Upper lobe of left lung (tissue), 6 donors: ENCODE results near the gene ERGIC3. TPM values are rescaled to one million over a fixed set of nuclear protein-coding genes. Genes with fewer than 3 reads are reported as not detected.

Experiments used
- ATAC-seq, 2 donors: fragments of 200-7000 bp; cut with Tn5 transposase; one replicate each; pipeline ENCODE4 v1.9.1; 2022; ENCODE audit warnings: mild to moderate bottlenecking in 2 of 2, moderate library complexity in 2 of 2; ENCODE audit not compliant: low FRiP score in 2 of 2
- DNase-seq, 2 donors: peaks; one replicate each; pipeline ENCODE4 v3.0.0-alpha.2; 2019 to 2020
- H3K27ac ChIP-seq, 4 donors: fragments of 200-600 bp; sonication (generic); one replicate each; pipeline ENCODE4 v1.5.1; 2016 to 2019
- H3K27me3 ChIP-seq, 4 donors: fragments of 200-600 bp; sonication (generic); one replicate each; pipeline ENCODE4 v1.5.1; 2017 to 2019
- H3K36me3 ChIP-seq, 4 donors: fragments of 200-600 bp; sonication (generic); one replicate each; pipeline ENCODE4 v1.5.1; 2016 to 2019
- H3K4me1 ChIP-seq, 4 donors: fragments of 200-600 bp; sonication (generic); one replicate each; pipeline ENCODE4 v1.5.1; 2018 to 2019
- H3K4me3 ChIP-seq, 4 donors: fragments of 200-600 bp; sonication (generic); one replicate each; pipeline ENCODE4 v1.5.1; 2017 to 2019; ENCODE audit warnings: mild to moderate bottlenecking in 2 of 4, moderate library complexity in 1 of 4
- H3K9me3 ChIP-seq, 4 donors: fragments of 200-600 bp; sonication (generic); one replicate each; pipeline ENCODE4 v1.5.1; 2018 to 2019
- EP300 ChIP-seq, 4 donors: sonication (generic); formaldehyde crosslinking; IDR thresholded peaks; one replicate each; pipeline ENCODE4 v1.5.1; 2017; ENCODE audit warnings: antibody characterized with exemption in 4 of 4, control low read depth in 2 of 4
- POLR2A ChIP-seq, 4 donors: fragments of 450-650 bp; IDR thresholded peaks; one replicate each; pipeline ENCODE4 v1.5.1; 2016 to 2017; ENCODE audit warnings: antibody characterized with exemption in 4 of 4, mild to moderate bottlenecking in 2 of 4
- POLR2AphosphoS5 ChIP-seq, 2 donors: sonication (generic); formaldehyde crosslinking; IDR thresholded peaks; one replicate each; pipeline ENCODE4 v1.5.1; 2017; ENCODE audit warnings: antibody characterized with exemption in 2 of 2
- WGBS, 2 donors: methylation state at CpG; one replicate each; pipeline ENCODE4 v1.1.5; 2017 to 2018; 5-methylcytosine and 5-hydroxymethylcytosine counted together
- total RNA-seq, 6 donors: library from RNA; depleted of rRNA in 4 of 6; stranded (reverse); fragments of >200 nt in 4 of 6; gene quantifications; one replicate each; pipeline versions ENCODE4 v1.1.0 to v1.2.1, GENCODE V29; 2016 to 2021
- TF ChIP-seq, protein P1 (sequence below), 6 experiments: fragments of 450-650 bp in 4 of 6; fragments of 200-600 bp in 2 of 6; sonication (generic) in 2 of 6; IDR thresholded peaks; one replicate each; pipeline ENCODE4 v1.5.1; 2016 to 2019; ENCODE audit warnings: antibody characterized with exemption in 6 of 6
- donor health status: DM: no; HTN: no; CAD: no; lungs with moderate emphysema.
- donor health status: DM: no; HTN: yes; CAD: no; lungs with severe emphysema.

ERGIC3 gene
- total RNA-seq, 6 donors from 2014 or later, result 115 to 223 (median 179) TPM

DNA sequence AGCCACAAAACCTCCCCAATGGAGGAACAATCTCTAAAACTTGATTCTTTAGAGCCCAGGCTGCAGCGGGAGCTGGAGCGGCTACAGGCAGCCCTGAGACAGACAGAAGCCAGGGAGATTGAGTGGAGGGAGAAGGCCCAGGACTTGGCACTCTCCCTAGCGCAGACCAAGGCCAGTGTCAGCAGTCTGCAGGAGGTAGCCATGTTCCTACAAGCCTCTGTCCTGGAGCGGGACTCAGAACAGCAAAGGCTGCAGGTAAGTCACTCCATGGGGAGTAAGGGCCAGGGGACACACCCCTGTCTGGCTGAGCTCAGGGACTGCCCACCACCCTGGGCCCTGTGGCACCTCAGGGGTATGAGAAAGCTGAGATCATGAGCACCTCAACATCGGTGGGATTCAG, 37.1 kb upstream of the ERGIC3 start:
- H3K9me3 ChIP-seq, result no peaks in the 10 kb centered on the region
- no peak for DNase-seq
- H3K4me3 ChIP-seq, result no peak overlapping the region
- peaks cover 19 to 86% (median 70%) of the 10 kb centered on the region in 4 donors for H3K36me3 ChIP-seq
- WGBS, 2 donors, result 95 to 100% methylated on average over 3 to 5 of the region's 5 CpGs
- TF ChIP-seq POLR2AphosphoS5 (IDR thresholded peaks at IDR 0.05) (no peak), POLR2A (IDR thresholded peaks at IDR 0.05) (no peak), EP300 (IDR thresholded peaks at IDR 0.05) (no peak)
- TF ChIP-seq, protein P1, sequence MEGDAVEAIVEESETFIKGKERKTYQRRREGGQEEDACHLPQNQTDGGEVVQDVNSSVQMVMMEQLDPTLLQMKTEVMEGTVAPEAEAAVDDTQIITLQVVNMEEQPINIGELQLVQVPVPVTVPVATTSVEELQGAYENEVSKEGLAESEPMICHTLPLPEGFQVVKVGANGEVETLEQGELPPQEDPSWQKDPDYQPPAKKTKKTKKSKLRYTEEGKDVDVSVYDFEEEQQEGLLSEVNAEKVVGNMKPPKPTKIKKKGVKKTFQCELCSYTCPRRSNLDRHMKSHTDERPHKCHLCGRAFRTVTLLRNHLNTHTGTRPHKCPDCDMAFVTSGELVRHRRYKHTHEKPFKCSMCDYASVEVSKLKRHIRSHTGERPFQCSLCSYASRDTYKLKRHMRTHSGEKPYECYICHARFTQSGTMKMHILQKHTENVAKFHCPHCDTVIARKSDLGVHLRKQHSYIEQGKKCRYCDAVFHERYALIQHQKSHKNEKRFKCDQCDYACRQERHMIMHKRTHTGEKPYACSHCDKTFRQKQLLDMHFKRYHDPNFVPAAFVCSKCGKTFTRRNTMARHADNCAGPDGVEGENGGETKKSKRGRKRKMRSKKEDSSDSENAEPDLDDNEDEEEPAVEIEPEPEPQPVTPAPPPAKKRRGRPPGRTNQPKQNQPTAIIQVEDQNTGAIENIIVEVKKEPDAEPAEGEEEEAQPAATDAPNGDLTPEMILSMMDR (IDR thresholded peaks at IDR 0.05), result no peak
- H3K27ac ChIP-seq, result no peak overlapping the region
- H3K4me1 ChIP-seq, result no peaks in the 10 kb centered on the region
- no peak for ATAC-seq
- no peaks in the 10 kb centered on the region for H3K27me3 ChIP-seq

DNA sequence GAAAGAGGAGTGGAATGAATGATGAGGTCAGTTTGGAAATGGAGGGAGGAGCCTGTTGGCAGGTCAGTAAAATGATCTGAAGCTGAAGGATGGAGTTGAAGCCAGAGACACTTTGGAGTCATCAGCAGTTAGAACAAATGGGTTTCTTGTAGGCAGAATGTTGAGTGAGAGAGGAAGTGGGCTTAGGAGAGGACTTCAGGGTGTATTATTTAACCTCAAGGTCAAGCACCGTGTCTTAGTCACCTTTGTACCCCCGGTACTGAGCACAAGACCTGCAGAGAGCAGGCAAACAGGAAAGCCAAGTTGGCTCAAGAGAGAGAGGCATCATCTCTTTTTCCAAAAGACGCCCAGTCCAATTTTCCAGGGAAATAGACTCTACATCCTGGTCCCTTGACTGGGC, 35.7 kb upstream of the ERGIC3 start:
- Histone ChIP-seq H3K36me3 (peaks cover 16 to 86% (median 68%) of the 10 kb centered on the region in 4 donors), H3K9me3 (no peaks in the 10 kb centered on the region), H3K27ac (no peak overlapping the region), H3K27me3 (no peaks in the 10 kb centered on the region), H3K4me1 (no peaks in the 10 kb centered on the region), H3K4me3 (no peak overlapping the region)
- ATAC-seq (no peak), DNase-seq (no peak)
- 76 to 85% methylated on average over 3 of the region's 3 CpGs for WGBS, 2 donors
- TF ChIP-seq POLR2AphosphoS5 (IDR thresholded peaks at IDR 0.05) (no peak), EP300 (IDR thresholded peaks at IDR 0.05) (no peak), POLR2A (IDR thresholded peaks at IDR 0.05) (no peak)
- TF ChIP-seq, protein P1 (IDR thresholded peaks at IDR 0.05), result no peak

DNA sequence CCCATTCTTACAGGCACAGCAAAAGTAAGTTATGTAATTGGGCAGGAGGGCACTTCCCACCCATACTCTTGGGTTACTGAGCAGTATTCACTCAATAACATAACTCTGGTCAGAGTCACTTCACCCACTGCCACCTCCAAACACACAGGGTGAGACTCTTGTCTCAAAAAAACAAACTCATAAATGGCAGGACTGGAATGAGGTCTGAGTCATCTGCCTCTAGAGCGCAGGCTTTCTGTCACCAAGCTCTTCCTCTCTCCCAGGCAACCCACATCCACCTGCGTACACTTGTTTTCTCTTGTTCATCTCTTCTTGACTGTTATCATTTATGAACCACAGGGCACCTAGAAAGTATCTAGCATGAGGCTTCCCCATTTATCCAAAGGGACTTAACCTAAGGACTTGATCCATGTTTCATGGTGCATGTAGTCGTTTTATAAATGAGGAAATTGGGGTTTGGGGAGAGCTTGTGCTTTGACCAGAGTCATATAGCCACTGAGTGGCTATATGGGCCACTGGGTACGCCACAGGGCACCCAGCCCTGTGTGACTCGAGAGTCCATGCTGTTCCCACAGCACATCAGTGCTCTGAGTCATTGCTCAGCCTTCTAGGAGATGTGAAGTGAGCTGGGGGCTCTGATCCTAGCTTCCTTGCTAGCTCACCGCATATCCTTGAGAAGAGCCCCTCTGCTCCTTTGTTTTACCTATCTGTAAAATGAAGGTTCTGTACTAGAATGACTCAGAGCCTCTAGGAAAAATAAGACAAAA, 34.8 kb upstream of the ERGIC3 start:
- no peaks in the 10 kb centered on the region for H3K4me1 ChIP-seq
- no peaks in the 10 kb centered on the region for H3K9me3 ChIP-seq
- H3K36me3 ChIP-seq, result peaks cover 14 to 86% (median 66%) of the 10 kb centered on the region in 4 donors
- no peak overlapping the region for H3K4me3 ChIP-seq
- no peak for TF ChIP-seq POLR2AphosphoS5 (IDR thresholded peaks at IDR 0.05)
- TF ChIP-seq POLR2A (IDR thresholded peaks at IDR 0.05), result no peak
- TF ChIP-seq, protein P1 (IDR thresholded peaks at IDR 0.05), result no peak
- no peak for TF ChIP-seq EP300 (IDR thresholded peaks at IDR 0.05)
- no peak overlapping the region for H3K27ac ChIP-seq
- no peak for ATAC-seq
- H3K27me3 ChIP-seq, result no peaks in the 10 kb centered on the region
- WGBS, 2 donors, result 90 to 91% methylated on average over 4 to 6 of the region's 6 CpGs
- DNase-seq, result no peak

DNA sequence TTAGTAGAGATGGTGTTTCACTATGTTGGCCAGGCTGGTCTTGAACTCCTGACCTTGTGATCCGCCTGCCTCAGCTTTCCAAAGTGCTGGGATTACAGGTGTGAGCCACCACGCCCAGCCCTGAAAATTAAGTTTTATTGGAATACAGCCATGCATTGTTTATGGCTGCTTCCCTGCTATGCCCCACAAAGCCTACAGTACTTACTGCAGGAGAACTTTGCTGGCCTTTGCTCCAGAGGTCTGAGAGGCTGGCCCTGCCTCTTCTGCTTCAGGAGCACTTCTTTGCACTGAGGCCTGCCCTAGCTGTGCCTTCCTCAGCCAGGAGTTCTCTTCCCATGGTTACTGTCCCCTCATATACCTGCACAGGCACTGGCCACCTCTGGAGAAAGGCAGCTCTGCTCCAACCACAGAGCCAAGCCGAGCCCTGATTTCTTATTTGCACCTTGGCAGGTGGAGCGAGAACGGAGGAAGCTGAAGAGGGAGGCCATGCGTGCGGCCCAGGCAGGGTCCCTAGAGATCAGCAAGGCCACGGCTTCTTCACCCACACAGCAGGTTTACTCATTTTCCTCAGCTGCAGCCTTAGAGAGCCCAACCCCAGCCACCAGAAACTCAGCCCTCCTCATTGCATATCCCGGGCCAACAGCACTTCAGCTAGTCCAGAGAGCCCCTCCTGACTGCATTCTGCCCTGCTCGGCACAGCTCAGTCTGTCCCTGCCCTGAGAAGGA, 33.2 kb upstream of the ERGIC3 start:
- no peaks in the 10 kb centered on the region for H3K27me3 ChIP-seq
- no peaks in the 10 kb centered on the region for H3K4me1 ChIP-seq
- WGBS, 2 donors, result 87 to 88% methylated on average over 8 to 10 of the region's 10 CpGs
- DNase-seq (no peak), ATAC-seq (no peak)
- no peak overlapping the region for H3K27ac ChIP-seq
- H3K9me3 ChIP-seq, result no peaks in the 10 kb centered on the region
- peaks cover 14 to 85% (median 61%) of the 10 kb centered on the region in 4 donors for H3K36me3 ChIP-seq
- H3K4me3 ChIP-seq, result no peak overlapping the region
- TF ChIP-seq POLR2A (IDR thresholded peaks at IDR 0.05) (no peak), EP300 (IDR thresholded peaks at IDR 0.05) (no peak), POLR2AphosphoS5 (IDR thresholded peaks at IDR 0.05) (no peak)
- TF ChIP-seq, protein P1 (IDR thresholded peaks at IDR 0.05), result no peak
